HG02943 (cell line): ENCODE results near the gene RUFY1.
A peak's percentile ranks its signal among the peaks of the same experiment; 100 is the strongest.
"Not testable (repeated sequence)": the region's sequence is repeated elsewhere in the genome, so short reads cannot be mapped to it uniquely, and the experiment has no call there.

ENCODE experiments used
- ATAC-seq: cut with Tn5 transposase; IDR thresholded peaks from one replicate; pipeline ENCODE4 v1.9.1; 2021; ENCODE audit warnings: mild to moderate bottlenecking, low read depth, moderate library complexity; ENCODE audit not compliant: unreplicated experiment

Gene RUFY1, protein sequence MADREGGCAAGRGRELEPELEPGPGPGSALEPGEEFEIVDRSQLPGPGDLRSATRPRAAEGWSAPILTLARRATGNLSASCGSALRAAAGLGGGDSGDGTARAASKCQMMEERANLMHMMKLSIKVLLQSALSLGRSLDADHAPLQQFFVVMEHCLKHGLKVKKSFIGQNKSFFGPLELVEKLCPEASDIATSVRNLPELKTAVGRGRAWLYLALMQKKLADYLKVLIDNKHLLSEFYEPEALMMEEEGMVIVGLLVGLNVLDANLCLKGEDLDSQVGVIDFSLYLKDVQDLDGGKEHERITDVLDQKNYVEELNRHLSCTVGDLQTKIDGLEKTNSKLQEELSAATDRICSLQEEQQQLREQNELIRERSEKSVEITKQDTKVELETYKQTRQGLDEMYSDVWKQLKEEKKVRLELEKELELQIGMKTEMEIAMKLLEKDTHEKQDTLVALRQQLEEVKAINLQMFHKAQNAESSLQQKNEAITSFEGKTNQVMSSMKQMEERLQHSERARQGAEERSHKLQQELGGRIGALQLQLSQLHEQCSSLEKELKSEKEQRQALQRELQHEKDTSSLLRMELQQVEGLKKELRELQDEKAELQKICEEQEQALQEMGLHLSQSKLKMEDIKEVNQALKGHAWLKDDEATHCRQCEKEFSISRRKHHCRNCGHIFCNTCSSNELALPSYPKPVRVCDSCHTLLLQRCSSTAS

DNA sequence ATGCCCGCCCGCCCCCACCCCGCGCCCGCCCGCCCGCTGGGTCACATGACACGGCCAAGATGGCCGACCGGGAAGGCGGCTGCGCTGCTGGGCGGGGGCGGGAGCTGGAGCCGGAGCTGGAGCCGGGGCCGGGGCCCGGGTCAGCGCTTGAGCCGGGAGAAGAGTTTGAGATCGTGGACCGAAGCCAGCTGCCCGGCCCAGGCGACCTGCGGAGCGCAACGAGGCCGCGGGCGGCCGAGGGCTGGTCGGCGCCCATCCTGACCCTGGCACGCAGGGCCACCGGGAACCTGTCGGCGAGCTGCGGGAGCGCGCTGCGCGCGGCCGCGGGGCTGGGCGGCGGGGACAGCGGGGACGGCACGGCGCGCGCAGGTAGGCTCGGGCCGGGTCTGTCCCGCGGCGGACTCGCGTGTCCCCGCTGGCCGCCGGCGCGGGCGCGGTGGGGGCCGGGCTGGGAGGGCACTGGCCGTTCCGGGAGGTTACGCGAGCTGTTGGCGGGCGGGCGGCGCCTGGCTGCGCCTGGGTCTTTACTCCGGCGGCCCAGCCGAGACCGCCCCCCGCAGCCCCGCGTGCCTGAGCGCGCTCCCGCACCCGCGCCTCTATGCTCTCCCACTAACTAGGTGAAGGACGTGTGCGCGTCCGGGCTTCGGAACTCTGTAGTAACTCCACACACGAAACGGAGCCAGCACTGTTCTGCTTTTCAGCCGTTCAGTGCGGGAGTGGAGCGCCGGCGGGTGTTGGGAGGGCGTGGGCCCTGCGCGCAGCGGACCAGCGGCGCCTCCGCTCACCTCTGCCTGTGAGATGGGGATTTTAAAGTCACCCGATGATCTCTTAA, at the start of gene RUFY1:
Gene RUFY1 (plus strand): TSS at position 44 of the 832 bp plus-strand sequence. CDS start 16 bp downstream, at position 60.
- peak; percentile 70 for ATAC-seq

DNA sequence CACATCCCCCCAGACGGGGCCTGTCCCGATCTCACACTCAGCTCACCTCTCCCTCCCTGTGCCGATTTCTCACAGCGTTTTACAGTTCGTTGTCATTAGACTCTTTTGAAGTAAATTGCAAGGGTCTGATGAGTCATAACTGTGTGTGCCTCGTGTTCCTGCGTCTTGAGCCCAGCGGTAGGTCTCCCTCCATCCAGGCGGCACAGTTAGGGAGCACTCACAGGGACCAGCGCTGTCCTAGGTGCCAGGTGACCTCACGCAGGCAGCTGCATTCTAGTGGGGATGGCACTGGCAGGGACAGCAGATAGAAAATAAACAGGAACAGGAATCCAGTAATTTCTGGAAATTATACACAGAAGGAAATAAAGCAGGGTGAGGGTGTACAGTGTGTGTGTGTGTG, 48.4 kb upstream of the RUFY1 start:
- not testable (repeated sequence) for ATAC-seq

DNA sequence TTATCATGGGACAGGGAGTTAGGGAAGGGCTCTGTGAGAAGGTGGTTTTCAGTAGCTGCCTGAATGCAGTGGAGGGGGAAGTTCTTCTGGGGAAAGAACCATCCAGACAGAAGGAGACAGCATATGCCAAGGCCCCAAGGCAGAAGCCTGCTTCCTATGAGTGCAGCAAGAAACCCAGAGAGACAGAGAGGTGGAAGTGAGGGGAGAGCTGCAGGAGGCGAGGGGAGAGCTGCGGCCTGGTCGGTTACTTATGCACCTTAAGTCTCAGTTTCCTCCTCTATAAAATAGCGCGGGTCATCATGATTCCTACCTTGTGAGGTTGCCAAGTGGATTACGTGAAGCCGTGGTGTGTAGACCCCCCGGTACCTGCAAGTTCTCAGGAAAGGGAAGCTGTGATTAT, 47.9 kb upstream of the RUFY1 start:
- not testable (repeated sequence) for ATAC-seq

DNA sequence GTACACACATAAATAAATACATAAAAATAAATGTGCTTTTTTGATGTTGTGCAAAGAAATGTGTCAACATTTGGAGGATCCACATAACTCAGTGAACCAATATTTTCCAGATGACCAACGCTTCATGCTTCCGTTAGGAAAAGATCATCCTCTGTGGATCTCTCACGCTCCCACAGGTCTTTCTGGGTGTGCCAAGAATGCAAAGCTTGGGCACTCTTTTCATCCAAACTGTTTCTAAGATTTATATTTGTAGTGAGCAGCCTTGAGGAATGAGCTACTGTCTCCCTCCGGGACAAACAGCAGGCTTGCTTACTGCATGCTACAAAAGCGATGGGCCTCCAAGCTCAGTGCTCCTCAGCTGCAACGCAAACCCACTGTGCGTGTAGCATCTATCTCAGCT, 46.2 kb upstream of the RUFY1 start:
- ATAC-seq = no peak

DNA sequence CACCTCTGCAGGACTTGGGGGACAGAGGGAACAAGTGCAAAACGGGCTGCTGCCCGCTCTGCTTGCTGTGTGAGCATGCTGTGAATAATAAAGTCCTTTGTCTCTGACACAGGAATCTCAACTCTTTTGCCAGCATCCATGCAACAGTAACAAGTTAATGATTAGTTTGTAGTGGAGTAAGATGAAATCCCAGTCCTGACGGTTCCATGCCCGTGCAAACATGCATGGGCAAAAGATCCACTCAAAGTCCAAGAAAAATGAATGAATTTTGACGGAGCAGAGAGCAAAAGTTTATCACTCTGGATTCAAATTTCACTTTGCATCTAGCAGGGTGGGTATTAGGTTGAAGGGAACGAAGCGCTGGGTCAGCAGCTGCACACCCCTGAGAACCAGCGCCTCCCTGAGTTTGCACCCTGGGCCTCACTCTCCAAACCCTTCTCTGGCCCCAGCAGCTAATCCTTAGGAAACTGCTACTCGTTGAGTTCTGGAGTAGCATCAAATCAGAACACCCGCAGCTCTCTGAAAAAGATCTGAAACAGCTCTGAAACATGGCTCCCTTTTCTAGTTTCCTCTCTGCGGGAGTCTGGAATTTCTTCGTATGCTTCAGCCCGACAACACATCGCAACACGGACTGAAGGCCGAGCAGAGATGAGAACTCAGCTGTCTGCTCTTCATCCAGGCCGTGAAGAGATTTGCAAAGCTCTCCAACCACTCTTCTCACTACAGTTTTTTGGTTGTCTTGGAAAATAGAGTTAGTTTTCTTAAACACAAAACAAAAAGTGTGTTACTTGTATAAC, 45.6 kb upstream of the RUFY1 start:
- no peak for ATAC-seq

DNA sequence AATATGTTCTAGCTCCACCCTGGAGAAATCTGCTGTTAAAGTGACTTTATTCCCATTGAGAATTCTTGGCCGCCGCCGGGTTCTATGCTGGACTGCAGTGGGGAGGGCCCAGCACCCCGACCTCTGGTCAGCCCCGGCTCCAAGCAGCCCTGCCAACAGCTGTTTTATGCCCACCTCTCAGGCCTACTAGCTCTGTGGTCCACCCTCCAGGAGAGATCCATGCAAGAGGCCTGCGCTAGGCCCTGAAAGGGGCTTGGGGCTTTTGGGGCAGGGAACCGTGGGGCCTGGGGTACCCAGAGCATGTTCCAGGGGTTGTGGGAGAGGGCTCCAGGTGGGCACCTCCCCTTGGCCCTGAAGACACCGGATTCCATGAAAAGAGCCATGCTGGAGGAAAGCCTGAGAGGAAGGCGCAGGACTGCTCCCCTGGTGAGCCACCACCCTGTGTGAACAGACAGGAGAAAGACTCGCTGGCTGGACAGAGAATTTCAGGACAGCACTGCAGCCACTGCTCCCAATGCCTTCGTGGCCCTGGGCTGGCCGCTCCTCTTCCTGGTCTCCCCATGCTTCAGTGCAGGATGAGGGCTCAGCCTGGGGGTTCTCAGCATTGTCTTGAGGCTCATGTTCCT, 44.6 kb upstream of the RUFY1 start:
- no peak for ATAC-seq

DNA sequence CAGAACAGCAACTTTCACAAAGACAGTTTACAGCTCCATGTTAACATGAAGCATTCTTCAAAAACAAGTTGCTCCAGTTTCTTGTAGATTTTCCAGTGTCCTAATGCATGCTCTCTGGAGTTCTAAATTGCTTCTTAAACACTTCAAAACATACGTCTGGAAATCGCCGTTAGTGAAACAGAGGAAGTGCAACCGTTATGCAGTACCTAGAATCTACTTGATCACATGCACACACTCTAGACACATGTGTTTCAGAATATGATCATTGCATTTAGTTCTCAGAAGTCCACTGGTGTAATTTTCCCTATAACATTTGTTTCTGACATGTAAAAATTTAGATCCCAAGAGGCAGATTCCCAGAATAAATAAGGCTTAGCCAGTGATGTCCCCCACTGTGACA, 41.1 kb upstream of the RUFY1 start:
- ATAC-seq = no peak

DNA sequence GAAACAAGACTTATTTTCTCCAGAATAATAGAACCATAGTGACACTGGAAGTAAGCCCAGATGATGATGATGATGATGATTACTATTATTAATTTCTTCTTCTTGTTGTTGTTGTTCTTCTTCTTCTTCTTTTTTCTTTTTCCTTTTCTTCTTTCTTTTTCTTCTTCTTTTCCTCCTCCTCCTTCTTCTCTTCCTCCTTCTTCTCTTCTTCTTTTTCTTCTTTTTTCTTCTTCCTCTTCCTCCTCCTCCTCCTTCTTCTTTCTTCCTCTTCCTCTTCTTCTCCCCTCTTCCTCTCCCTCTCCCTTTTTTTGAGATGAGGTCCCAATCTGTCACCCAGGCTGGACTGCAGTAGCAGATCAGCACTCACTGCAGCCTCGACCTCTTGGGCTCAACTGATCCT, 40.5 kb upstream of the RUFY1 start:
- no peak for ATAC-seq

DNA sequence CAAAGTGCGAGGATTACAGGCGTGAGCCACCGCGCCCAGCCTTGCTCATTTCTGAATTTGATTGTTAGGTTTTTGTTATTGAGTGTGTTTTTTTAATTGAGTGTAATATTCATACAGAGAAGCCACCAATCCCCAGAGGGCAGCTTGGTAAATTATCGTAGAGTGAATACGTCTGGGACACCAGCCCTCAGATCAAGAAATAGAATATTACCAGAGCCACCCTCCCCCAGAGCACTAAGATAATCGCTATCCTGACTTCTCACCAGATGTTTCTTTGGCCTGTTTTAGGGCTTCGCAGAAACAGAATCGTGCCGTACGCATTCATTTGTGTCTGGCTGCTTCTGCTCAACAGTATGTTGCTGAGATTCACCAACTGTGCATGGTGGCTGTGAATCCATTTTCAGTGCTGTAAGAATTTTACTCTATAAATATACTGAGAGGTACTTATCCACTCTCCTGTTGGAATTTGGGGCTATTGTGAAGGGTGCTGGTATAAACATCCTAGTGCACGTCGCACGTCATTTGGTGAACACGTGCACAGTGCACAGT, 37.8 kb upstream of the RUFY1 start:
- no peak for ATAC-seq

DNA sequence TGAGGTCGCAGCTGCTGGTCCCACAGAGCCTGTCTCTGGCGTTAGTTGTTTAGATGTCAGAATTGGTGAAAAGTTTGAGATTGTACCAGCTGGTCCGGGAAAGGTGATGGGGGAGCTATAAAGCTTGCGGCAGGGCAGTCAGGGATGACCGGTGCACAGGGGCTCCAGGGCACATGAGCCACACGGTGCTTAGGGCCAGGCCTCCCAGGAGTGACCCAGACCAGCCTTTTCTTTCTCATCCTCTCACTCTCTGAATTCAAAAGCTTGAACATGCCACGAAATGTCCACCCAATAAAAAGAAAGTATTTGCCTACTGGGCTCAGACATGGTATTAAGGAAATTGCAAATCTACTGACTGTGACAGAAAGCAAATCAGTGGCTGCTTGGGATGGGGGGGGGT, 34.9 kb upstream of the RUFY1 start:
- not testable (repeated sequence) for ATAC-seq

DNA sequence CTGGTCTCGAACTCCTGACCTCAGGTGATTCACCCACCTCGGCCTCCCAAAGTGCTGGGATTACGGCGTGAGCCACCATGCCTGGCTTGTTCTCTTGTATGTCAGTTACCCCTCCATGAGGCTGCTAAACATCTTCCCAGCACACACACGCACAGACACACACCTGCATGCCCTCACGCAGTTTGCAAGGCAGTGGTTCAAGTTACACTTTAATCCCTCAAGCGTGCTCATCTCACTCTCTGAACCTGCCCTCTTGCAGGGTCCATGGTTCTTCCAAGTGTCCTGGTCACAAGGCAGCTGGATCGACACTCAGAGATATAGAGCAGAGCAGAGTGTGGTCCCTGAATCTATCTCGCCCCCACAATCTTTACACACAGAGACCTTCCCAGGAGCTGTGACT, 34.1 kb upstream of the RUFY1 start:
- no peak for ATAC-seq

DNA sequence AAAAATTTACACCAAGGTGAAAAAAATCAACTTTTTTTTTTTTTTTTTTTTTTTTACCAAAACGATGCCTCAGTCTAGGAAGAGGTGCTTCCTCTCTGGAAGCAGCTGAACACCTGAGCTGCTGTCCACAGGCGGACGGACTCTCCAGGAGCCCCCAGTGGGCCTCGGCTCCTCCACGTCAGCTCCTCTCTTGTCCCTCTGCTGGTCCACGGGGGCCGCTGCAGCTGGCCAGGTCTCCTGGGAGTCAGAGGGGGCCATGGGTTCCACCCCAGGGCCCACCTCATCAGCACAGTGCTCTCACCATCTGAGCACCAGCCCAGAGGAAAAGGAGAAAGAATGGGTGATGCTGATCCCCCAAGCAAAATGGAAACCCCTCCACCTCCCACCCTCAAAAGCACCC, 32.6 kb upstream of the RUFY1 start:
- ATAC-seq = not testable (repeated sequence)

DNA sequence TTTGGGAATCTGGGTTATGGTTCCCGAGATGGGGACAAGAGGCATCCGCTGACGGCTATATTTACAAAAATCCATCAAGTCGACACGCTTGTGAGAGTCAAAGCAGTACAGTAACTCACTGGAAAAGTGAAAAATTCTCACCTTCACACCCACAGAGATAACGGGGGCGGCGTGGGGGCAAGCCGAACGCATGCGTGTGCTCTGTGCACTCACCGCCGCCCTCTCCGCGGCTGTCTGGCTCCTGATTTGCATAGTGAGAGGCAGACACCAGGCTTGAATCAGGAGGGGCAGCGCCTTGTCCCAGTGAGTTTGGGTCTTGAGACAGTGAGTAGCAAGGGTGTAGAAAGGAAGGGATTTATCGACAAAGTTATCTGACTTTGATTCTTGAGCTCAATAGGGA, 32.0 kb upstream of the RUFY1 start:
- ATAC-seq = not testable (repeated sequence)

DNA sequence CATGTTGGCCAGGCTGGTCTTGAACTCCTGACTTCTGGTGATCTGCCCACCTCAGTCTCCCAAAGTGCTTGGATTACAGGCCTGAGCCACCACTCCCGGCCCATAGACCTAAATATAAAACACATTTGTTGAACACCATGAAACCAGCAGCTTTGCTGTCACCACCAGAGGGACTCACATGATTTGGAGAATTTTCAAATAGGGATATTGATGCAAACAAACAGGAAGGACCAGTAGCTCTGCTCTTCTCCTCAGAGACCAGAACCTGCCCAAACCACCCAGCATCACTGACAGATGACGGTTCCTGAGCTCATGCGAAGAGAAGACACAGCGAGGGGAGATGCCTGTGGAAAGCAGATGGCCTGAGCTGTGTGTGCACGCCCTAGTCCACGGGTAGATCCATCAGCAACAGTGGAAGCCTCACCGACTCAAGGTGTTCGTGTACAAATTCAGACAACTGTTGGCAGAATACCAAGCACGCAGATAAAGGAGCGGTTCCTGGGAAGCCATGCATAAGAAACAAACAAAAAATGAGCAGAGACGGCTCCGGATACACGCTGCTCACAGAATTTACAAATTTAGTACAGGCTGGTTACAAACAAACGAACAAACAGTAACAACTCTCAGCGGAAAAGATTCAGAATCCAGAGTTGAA, 30.8 kb upstream of the RUFY1 start:
- ATAC-seq = not testable (repeated sequence)

DNA sequence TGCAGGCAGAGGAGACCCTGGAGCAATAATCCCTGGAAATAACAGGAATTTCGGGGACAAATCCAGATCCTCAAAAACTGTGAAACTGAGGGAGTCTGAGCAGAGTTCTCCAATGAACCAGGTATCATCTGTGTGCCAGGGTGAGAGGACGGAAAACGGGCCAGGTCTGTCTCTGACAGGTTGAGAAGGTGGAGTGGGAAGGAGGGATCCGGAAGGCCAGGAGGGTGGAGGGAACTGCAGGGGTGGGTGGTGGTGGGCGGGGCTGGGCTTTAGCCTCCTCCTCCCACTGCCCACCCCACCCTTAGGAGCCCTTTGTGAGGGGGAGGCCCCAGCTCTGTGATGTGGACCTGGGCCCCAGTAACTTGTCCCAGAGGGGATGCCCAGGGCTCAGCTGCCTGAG, 28.2 kb upstream of the RUFY1 start:
- ATAC-seq = not testable (repeated sequence)

DNA sequence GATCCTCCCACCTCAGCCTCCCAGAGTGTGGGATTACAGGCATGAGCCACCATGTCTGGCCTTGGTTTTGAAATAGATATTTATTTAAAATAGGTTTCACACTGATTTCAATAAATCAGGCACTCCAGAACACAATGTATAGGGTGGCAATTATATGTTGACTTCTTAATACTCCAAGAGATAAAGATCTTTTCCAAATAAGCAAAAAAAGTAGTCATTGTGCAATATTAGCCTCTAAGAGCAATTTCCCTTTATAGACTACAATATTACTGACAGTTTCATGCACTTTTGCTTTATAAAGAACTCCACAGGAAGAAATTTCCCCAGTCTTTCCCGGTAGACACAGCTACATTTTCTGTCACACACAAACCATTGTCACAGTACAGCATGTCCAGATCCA, 23.4 kb upstream of the RUFY1 start:
- no peak for ATAC-seq

DNA sequence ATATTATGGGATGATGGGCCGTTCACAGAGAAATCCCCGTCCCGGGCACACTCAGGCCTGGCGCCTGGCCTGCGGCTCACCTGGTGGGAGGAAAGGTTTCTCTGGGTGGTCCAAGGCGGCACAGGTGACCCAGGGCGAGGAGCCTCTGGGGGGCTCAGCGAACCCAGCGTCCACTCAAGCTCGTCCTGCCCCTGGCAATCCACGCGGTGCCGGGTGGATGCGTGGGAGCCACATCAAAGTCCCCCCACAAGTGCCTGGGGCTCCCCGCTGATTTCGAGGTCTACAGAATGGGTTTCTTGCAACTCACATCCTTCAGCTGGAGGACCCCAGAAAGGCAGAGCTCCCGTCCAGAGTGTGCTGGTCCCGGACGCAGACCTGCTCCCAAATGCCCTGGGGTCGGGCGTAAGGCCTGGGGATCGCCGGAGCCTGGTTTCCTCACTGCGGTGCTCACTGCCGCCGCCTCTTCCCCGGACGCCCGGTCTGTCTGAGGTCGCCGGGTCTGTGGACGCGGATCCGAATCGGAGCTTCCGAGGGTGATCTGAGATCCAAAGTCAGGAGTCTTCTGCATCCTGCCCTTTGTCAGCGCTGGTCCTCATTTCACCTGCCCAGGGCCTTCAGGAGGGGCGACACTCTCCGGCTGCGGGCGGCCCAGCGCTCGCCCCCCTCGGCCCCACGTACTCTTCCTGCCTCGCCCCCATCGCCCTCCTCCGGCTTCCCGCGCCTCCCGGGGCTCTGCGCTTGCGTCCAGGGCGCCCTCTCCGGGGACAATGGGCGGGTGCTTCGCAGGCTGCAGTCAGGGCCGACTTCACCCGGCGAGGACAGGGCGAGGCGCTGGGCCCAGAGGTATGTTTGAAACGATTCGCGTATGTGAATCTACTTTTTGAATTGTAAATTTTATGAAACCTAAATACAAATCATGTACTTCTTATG, 20.0 kb upstream of the RUFY1 start:
- peak; percentile 65 for ATAC-seq

DNA sequence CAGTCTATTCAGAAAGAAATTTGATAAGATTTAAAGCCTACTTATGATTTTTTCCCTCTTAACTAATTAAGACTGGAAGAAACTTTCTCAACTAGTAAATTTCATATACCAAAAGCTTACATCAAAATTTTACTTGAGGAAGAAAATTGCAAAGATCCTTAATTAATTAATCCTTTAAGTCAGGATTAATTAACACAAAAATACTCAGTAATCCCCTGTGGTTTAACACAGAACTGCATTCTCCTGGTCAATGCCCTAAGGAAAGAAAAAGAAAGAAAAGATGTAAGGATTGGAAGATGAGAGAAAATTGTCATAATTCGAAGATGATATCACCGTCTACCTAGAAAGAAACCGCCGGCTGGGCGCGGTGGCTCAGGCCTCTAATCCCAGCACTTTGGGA, 17.3 kb upstream of the RUFY1 start:
- ATAC-seq = no peak
